Measurements from ENCODE around the gene TK2.
A peak's percentile ranks its signal among the peaks of the same experiment; 100 is the strongest.

Gene TK2

DNA sequence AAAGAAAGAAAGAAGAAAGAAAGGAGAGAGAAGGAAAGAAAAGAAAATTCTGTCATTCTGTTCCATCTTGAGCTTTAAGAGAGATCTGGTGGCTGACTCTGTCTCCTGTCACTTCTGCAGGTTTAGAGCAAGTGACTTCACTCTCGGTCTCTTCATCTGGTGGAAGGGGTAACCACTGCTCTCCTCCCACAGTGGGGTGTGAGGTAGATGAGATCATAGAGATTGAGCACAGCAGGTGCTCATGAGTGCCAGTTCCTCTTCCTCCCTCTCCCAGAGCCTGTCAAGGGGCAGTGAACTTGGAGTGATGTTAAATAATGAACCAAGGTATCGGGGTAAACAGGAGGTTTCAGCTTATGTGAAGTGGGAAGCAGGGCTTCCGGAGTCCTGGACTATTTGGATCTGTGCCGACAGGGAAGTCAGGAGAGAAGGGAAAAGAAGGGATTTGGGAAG, 75.1 kb downstream of the TK2 start:
- no peak overlapping the region for H3K4me3 ChIP-seq (ENCODE audit: low read depth, low read length)
- peak; percentile 61 for DNase-seq (ENCODE audit: low read depth)
- TF ChIP-seq, protein P1, sequence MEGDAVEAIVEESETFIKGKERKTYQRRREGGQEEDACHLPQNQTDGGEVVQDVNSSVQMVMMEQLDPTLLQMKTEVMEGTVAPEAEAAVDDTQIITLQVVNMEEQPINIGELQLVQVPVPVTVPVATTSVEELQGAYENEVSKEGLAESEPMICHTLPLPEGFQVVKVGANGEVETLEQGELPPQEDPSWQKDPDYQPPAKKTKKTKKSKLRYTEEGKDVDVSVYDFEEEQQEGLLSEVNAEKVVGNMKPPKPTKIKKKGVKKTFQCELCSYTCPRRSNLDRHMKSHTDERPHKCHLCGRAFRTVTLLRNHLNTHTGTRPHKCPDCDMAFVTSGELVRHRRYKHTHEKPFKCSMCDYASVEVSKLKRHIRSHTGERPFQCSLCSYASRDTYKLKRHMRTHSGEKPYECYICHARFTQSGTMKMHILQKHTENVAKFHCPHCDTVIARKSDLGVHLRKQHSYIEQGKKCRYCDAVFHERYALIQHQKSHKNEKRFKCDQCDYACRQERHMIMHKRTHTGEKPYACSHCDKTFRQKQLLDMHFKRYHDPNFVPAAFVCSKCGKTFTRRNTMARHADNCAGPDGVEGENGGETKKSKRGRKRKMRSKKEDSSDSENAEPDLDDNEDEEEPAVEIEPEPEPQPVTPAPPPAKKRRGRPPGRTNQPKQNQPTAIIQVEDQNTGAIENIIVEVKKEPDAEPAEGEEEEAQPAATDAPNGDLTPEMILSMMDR (IDR thresholded peaks at IDR 0.05; ENCODE audit: insufficient read depth, low read depth, low read length, missing control alignments), result no peak

DNA sequence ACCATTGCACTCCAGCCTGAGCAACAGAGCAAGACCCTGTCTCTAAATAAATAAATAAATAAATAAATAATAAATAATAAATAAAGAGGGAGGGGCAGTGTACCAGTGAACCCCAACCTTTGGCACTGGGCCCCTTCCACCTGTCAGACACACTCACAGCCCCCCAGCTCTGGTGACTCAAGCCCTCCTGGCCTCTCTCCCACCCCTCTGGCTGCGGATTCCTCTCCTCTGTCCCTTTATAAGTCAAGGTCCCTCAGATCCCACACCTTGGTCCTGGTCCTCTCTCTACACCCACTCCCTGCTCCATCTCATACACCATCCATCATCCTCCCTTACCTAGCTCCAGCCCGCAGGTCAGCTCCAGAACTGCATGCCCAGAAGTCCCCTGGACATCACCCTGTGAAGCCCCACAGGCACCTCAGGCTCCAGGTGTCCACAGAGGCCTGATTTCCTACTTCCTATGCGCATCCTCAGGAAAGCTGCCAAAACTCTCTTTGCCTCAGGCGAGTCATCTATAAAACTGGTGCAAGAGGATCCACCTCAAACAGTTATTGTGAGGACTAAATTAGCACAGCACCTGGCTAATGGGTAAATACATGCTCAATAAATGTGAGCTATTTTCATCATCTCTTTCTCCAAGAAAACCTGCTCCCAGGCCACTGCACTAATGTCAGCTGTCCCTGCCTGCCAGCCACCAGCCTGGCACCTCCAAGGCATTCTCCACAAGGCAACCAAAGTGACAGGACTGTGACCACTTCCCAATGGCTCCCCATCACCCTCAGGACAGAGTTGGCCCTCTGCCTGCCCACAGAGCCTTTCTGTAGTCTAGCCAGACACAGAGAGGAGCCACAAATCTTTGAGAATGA, 76.0 kb downstream of the TK2 start:
- H3K4me3 ChIP-seq (ENCODE audit: low read depth, low read length), result no peak overlapping the region
- TF ChIP-seq, protein P1 (IDR thresholded peaks at IDR 0.05; ENCODE audit: insufficient read depth, low read depth, low read length, missing control alignments), result no peak
- no peak for DNase-seq (ENCODE audit: low read depth)

DNA sequence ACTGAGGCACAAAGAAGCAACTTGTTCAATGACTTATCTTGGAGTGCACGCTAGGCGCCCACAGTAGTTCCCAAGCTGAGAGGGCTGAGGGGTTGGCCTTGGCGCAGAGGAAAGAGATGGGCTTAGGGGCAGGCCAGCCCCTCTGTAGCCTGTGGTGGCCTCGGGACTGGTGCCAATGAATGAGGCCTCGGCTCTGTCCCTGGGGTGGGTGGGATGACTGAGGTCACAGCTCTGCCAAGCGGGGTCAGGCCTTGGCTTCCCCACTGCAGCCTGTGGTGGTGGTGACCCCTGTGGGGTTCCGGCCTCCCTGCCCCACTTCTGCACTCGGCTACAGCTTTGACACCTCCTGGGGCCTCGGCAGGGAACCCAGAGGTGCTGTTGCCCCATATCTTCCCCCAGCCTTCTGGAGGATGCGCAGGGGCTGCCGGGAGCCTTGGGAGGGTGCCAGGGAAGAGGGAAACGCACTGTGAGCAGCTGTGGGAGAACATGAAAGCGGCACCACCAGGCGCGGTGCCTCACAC, 76.8 kb downstream of the TK2 start:
- TF ChIP-seq, protein P1 (IDR thresholded peaks at IDR 0.05; ENCODE audit: insufficient read depth, low read depth, low read length, missing control alignments), result no peak
- H3K4me3 ChIP-seq (ENCODE audit: low read depth, low read length), result no peak overlapping the region
- DNase-seq (ENCODE audit: low read depth), result no peak

DNA sequence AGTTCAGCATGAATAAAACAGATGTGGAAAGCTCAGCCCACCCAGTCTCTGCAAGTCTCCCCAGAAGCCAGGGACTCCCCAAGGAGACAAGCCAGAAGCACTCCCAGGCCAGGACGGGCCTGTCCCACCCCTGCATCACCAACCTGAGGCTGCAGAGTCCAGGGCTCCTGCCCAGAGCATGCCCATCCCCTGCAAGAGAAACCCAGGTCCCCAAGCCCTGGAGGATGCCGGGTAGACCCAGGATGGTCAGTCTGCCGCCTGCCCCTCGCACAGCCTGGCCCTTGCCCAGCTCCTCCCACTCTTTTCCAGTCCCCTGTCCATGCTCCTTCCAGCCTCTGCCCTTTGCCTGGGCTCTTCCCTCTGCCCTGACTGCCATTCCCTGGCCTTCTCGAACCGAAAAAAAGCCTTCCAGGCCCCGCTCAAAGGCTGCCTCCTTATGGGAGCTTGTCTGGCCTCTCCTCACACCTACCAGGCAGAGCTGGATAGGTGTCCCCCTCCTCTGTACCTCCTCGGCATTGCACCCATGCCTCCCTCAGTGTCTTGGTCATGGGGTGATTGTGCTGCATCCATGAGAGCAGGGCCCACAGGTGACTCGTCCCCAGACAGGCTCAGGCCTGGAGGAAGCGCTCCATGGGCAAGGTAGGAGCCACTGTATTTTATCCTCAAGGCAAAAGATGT, 78.1 kb downstream of the TK2 start:
- TF ChIP-seq, protein P1 (IDR thresholded peaks at IDR 0.05; ENCODE audit: insufficient read depth, low read depth, low read length, missing control alignments), result no peak
- H3K4me3 ChIP-seq (ENCODE audit: low read depth, low read length), result no peak overlapping the region
- DNase-seq (ENCODE audit: low read depth), result no peak

DNA sequence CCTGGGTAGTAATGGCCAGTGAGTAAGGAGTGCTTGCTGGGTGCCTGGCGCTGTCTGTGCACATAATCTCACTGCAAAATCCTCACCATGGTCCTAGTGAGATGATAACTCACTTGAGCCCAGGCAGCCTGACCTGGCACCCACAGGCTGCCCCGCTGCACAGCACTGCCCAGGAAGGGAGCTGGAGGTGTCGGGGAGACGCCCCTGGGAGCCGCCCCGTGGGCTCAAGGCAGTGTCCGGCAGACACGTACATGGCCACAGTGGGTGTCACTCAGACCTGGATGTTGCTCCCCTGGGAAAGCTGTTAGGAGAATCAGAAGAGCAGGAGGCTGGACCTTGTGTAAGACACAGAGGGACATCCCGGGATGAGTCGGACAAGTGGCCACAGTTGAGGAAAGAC, 78.7 kb downstream of the TK2 start:
- TF ChIP-seq, protein P1 (IDR thresholded peaks at IDR 0.05; ENCODE audit: insufficient read depth, low read depth, low read length, missing control alignments), result no peak
- no peak overlapping the region for H3K4me3 ChIP-seq (ENCODE audit: low read depth, low read length)
- DNase-seq (ENCODE audit: low read depth), result no peak

DNA sequence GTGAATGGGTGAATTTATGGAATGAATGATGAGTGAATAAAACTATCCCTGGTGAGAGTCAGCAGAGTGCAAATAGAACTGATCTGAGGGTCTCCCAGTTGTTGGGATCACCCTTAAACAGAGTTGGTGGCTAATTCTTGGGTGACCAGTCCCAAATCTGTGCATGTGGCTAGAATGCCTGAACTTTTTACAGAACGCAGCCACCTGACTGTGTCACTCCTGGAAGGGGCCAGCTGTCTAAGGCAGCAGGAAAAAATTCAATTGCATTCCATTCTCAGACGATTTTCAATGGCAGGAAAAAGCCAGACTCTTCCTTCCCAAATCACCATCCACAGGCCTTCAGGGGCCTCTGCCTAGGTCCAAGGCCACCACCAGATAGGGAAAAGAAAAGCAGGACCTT, 79.4 kb downstream of the TK2 start:
- no peak overlapping the region for H3K4me3 ChIP-seq (ENCODE audit: low read depth, low read length)
- DNase-seq (ENCODE audit: low read depth), result no peak
- TF ChIP-seq, protein P1 (IDR thresholded peaks at IDR 0.05; ENCODE audit: insufficient read depth, low read depth, low read length, missing control alignments), result no peak

Data from GM12865 (cell line).